ENCODE data around the gene CEP126. TPM values are rescaled to one million over a fixed set of nuclear protein-coding genes. Genes with fewer than 3 reads are reported as not detected.

The CEP126 gene
- total and polyA plus RNA-seq, 2 experiments from 2014 or later = 1.4 to 2.3 TPM

GRCh38 chr11:102046841-102047240 lies 132.0 kb downstream of the CEP126 start (continued):
- no peak for TF ChIP-seq CTCF (conservative IDR thresholded peaks at IDR 0.05; ENCODE audit: low read depth in 2 of 2)

- peak within 1 kb of the TSS; percentile 92 for H3K4me2 ChIP-seq
These were observed 132.6 kb downstream of the CEP126 start, which contains the start of gene CFAP300 for GRCh38 chr11:102047305-102047924. Gene CFAP300 (plus strand): TSS chr11:102047437. CDS start chr11:102047471, 34 bp downstream.

More at GRCh38 chr11:102047305-102047924, 132.6 kb downstream of the CEP126 start, which contains the start of gene CFAP300:
- no peak within 1 kb of the TSS; the same call in 1 of the 2 replicates for H3K27ac Mint-ChIP-seq
- peaks cover 12% of the 10 kb centered on the region for H3K27me3 ChIP-seq (ENCODE audit: insufficient read depth)
- TF ChIP-seq ZNF462 (CRISPR knock-in tag; IDR thresholded peaks at IDR 0.05) = no peak
- no peak for TF ChIP-seq STAT1 (IDR thresholded peaks at IDR 0.05; ENCODE audit: unreplicated experiment)
- peak; percentile 47 for TF ChIP-seq POLR2AphosphoS5 (IDR thresholded peaks at IDR 0.05; ENCODE audit: low read depth)
- TF ChIP-seq CREB1 (CRISPR knock-in tag; IDR thresholded peaks at IDR 0.05; ENCODE audit: low read depth) = peak; percentile 75
- no peaks in the 10 kb centered on the region for H3K36me3 ChIP-seq (ENCODE audit: insufficient read depth)
- H3F3A ChIP-seq (replicated peaks; ENCODE audit: low read depth) = no peaks in the 10 kb centered on the region
- no peaks in the 10 kb centered on the region for H3K9me3 Mint-ChIP-seq
- DNase-seq (ENCODE audit: low spot score) (peak; percentile 85), ATAC-seq (peak; percentile 90)
- H3K4me3 ChIP-seq = peak within 1 kb of the TSS; percentile 79
- no peaks in the 10 kb centered on the region for H3K36me3 Mint-ChIP-seq (ENCODE audit: low read depth)
- no peaks in the 10 kb centered on the region for H3K9me2 ChIP-seq (ENCODE audit: insufficient read depth)
- peaks cover 3% of the 10 kb centered on the region for H3K27me3 Mint-ChIP-seq (ENCODE audit: insufficient read depth, low read depth, poor library complexity)
- H3K4me3 Mint-ChIP-seq = peak within 1 kb of the TSS; percentile 73
- no peak within 1 kb of the TSS for H3K27ac ChIP-seq (ENCODE audit: low read depth)
- no peaks in the 10 kb centered on the region for H4K20me1 ChIP-seq (replicated peaks; ENCODE audit: insufficient read depth)
- peaks cover 10% of the 10 kb centered on the region for H3K4me1 ChIP-seq (ENCODE audit: insufficient read depth)
- H3K4me1 Mint-ChIP-seq = peaks cover 12% of the 10 kb centered on the region
- H3K79me2 ChIP-seq (replicated peaks; ENCODE audit: insufficient read depth) = no peaks in the 10 kb centered on the region
- H2AFZ ChIP-seq = peak within 1 kb of the TSS; percentile 99

Other genes starting within 250 kb of the CEP126 start
- gene ANGPTL5, start 1.5 kb downstream of the CEP126 start, total RNA-seq (2014; rRNA removed; shearing (Covaris generic)) = not detected in 2 replicates
- gene ANGPTL5, start 1.5 kb downstream of the CEP126 start, polyA plus RNA-seq (2016; fragmentation: Nextera tagmentation; extraction: Ambion mirVana) = not detected in 2 replicates
- 1.2 and 1.4 TPM in 2 replicates for gene CFAP300, start 132.4 kb downstream of the CEP126 start, total RNA-seq (2014; rRNA removed; shearing (Covaris generic))
- 5.3 and 6.0 TPM in 2 replicates for gene CFAP300, start 132.4 kb downstream of the CEP126 start, polyA plus RNA-seq (2016; fragmentation: Nextera tagmentation; extraction: Ambion mirVana)
- gene YAP1, start 195.4 kb downstream of the CEP126 start, total RNA-seq (2014; rRNA removed; shearing (Covaris generic)) = 132 and 155 TPM in 2 replicates
- gene YAP1, start 195.4 kb downstream of the CEP126 start, polyA plus RNA-seq (2016; fragmentation: Nextera tagmentation; extraction: Ambion mirVana) = 17.2 and 19.5 TPM in 2 replicates

Data from GM23338 (cell line).